Panc1 (cell line): Measurements from ENCODE around the gene ZDHHC14. TPM values are rescaled to one million over a fixed set of nuclear protein-coding genes. Genes with fewer than 3 reads are reported as not detected.

ENCODE experiments used
- ATAC-seq: fragments of 200-7000 bp; cut with Tn5 transposase; 2 replicates; pipeline ENCODE4 v1.9.1; 2020; ENCODE audit warnings: mild to moderate bottlenecking, moderate library complexity
- BruUV-seq: library from RNA; stranded (reverse); fragments of 400-500 nt; replicated peaks from 2 replicates; lab custom pipeline; 2021; lab: Mats Ljungman, UMichigan
- CTCF ChIA-PET: fragments of 300-600 bp; sonication (Branson Sonifier 250); formaldehyde crosslinking; loops from one replicate; lab custom pipeline; 2022; ENCODE audit warnings: antibody characterized with exemption; lab: Charles Lee
- POLR2A ChIA-PET: fragments of 300-600 bp; sonication (Branson Sonifier 250); formaldehyde crosslinking; loops from one replicate; lab custom pipeline; 2022; ENCODE audit warnings: antibody characterized with exemption; lab: Charles Lee
- DNase-seq: peaks from one replicate; pipeline ENCODE4 v3.0.0-alpha.2; 2010; ENCODE audit warnings: low read depth, low spot score
- H3K27ac ChIP-seq: 2 replicates; pipeline ENCODE4 v1.5.1; 2011; ENCODE audit warnings: mild to moderate bottlenecking, low read length, inconsistent platforms
- H3K27me3 ChIP-seq: fragments of 200-500 bp; sonication (Bioruptor generic); 2 replicates; pipeline ENCODE4 v1.6.0; 2014; ENCODE audit warnings: low read length, inconsistent platforms; ENCODE audit not compliant: control insufficient read depth, insufficient read depth
- H3K36me3 ChIP-seq: fragments of 200-500 bp; sonication (Bioruptor generic); 2 replicates; pipeline ENCODE4 v1.5.1; 2014; ENCODE audit warnings: inconsistent platforms, mild to moderate bottlenecking, low read length, moderate library complexity; ENCODE audit not compliant: control insufficient read depth, insufficient read depth
- H3K4me1 ChIP-seq: 2 replicates; pipeline ENCODE4 v1.5.1; 2011; ENCODE audit warnings: inconsistent platforms, mild to moderate bottlenecking, low read length, moderate library complexity; ENCODE audit not compliant: control insufficient read depth, insufficient read depth
- H3K4me3 ChIP-seq, 2 experiments: 2 replicates each; pipeline ENCODE4 v1.5.1; 2011 to 2012; ENCODE audit warnings: low read depth in 2 of 2, low read length in 2 of 2, mild to moderate bottlenecking in 2 of 2, inconsistent platforms in 1 of 2, moderate library complexity in 1 of 2
- H3K9me3 ChIP-seq: fragments of 200-500 bp; sonication (Bioruptor generic); 2 replicates; pipeline ENCODE4 v1.5.1; 2014; ENCODE audit warnings: low read depth, mild to moderate bottlenecking, inconsistent platforms, low read length, moderate library complexity; ENCODE audit not compliant: control insufficient read depth, insufficient read depth
- POLR2AphosphoS5 ChIP-seq: IDR thresholded peaks from 2 replicates; pipeline ENCODE4 v1.6.1; 2012; ENCODE audit warnings: mild to moderate bottlenecking, low read depth, low read length, moderate library complexity
- SIN3A ChIP-seq: IDR thresholded peaks from 2 replicates; pipeline ENCODE4 v1.6.1; 2012; ENCODE audit warnings: low read depth, mild to moderate bottlenecking, low read length, moderate library complexity, borderline replicate concordance; ENCODE audit not compliant: insufficient read depth
- TCF7L2 ChIP-seq: IDR thresholded peaks from 2 replicates; pipeline ENCODE4 v1.6.1; 2011; ENCODE audit warnings: mild to moderate bottlenecking, low read depth, low read length, inconsistent platforms
- in situ Hi-C: cut with HindIII; loops from 2 replicates; pipeline ENCODE4 v1.10.0; 2016; ENCODE audit warnings: low sequenced_read_pairs, low pct_unique_long_range_greater_than_20kb
- intact Hi-C: fragments of 100-400 bp; cut with micrococcal nuclease; formaldehyde crosslinking; loops from one replicate; pipeline ENCODE4 v1.10.0; 2022; ENCODE audit not compliant: unreplicated experiment
- total RNA-seq: library from RNA; stranded (reverse); gene quantifications from one replicate; pipeline ENCODE4 v1.2.1, GENCODE V29; 2021; ENCODE audit not compliant: unreplicated experiment
- TF ChIP-seq, protein P1 (sequence below), 2 experiments: IDR thresholded peaks; 2 replicates each; pipeline ENCODE4 v1.6.1; 2011 to 2012; ENCODE audit warnings: low read depth in 2 of 2, control low read depth in 1 of 2, low read length in 1 of 2, mild to moderate bottlenecking in 1 of 2, moderate library complexity in 1 of 2; ENCODE audit not compliant: insufficient read depth in 1 of 2
- TF ChIP-seq, protein P2 (sequence below): fragments of 450-650 bp; IDR thresholded peaks from 2 replicates; pipeline ENCODE4 v1.5.1; 2017; ENCODE audit warnings: mild to moderate bottlenecking

ZDHHC14 gene
- total RNA-seq, 1 experiment from 2014 or later: 19.9 TPM

DNA sequence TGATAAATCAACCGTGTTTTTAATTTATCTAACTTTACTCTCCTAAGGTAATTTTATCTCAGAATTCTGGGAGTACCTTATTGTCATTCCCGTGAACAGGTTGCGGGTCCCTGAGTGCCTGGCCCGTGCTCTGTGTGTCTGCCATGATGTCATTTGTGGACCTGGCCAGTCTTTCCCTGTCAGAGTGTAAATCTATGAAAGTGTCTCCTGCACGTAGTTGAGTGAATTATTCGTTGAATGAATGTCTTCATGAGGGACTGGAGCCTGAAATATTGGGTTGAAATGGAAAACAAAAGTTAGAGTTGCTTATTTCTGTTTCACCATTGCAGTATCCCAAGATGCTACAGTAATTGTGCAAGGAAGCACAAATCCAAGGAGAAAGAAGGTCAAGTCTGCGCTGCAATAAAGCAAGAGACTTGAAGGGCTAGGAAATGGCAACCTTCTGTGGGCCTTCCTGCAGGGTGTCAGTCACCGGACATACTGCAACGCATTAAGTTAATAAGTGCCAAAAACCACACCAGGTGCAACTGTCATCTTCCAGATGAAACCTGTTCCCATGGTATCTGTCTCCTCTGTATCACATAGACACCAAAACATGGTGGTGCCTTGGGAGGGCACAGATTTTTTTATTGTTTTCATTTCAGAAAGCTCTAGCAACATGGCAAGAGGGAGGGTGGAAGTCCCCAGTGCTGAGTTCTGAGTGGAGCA is 135.5 kb downstream of the ZDHHC14 start:
- no peak for TF ChIP-seq POLR2AphosphoS5
- TF ChIP-seq, protein P1, sequence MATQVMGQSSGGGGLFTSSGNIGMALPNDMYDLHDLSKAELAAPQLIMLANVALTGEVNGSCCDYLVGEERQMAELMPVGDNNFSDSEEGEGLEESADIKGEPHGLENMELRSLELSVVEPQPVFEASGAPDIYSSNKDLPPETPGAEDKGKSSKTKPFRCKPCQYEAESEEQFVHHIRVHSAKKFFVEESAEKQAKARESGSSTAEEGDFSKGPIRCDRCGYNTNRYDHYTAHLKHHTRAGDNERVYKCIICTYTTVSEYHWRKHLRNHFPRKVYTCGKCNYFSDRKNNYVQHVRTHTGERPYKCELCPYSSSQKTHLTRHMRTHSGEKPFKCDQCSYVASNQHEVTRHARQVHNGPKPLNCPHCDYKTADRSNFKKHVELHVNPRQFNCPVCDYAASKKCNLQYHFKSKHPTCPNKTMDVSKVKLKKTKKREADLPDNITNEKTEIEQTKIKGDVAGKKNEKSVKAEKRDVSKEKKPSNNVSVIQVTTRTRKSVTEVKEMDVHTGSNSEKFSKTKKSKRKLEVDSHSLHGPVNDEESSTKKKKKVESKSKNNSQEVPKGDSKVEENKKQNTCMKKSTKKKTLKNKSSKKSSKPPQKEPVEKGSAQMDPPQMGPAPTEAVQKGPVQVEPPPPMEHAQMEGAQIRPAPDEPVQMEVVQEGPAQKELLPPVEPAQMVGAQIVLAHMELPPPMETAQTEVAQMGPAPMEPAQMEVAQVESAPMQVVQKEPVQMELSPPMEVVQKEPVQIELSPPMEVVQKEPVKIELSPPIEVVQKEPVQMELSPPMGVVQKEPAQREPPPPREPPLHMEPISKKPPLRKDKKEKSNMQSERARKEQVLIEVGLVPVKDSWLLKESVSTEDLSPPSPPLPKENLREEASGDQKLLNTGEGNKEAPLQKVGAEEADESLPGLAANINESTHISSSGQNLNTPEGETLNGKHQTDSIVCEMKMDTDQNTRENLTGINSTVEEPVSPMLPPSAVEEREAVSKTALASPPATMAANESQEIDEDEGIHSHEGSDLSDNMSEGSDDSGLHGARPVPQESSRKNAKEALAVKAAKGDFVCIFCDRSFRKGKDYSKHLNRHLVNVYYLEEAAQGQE (IDR thresholded peaks at IDR 0.05; ENCODE audit: insufficient read depth in 1 of 2, low read depth in 2 of 2, low read length in 1 of 2): no peak
- no peak for TF ChIP-seq TCF7L2
- TF ChIP-seq, protein P2, sequence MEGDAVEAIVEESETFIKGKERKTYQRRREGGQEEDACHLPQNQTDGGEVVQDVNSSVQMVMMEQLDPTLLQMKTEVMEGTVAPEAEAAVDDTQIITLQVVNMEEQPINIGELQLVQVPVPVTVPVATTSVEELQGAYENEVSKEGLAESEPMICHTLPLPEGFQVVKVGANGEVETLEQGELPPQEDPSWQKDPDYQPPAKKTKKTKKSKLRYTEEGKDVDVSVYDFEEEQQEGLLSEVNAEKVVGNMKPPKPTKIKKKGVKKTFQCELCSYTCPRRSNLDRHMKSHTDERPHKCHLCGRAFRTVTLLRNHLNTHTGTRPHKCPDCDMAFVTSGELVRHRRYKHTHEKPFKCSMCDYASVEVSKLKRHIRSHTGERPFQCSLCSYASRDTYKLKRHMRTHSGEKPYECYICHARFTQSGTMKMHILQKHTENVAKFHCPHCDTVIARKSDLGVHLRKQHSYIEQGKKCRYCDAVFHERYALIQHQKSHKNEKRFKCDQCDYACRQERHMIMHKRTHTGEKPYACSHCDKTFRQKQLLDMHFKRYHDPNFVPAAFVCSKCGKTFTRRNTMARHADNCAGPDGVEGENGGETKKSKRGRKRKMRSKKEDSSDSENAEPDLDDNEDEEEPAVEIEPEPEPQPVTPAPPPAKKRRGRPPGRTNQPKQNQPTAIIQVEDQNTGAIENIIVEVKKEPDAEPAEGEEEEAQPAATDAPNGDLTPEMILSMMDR: no peak
- TF ChIP-seq SIN3A: no peak

DNA sequence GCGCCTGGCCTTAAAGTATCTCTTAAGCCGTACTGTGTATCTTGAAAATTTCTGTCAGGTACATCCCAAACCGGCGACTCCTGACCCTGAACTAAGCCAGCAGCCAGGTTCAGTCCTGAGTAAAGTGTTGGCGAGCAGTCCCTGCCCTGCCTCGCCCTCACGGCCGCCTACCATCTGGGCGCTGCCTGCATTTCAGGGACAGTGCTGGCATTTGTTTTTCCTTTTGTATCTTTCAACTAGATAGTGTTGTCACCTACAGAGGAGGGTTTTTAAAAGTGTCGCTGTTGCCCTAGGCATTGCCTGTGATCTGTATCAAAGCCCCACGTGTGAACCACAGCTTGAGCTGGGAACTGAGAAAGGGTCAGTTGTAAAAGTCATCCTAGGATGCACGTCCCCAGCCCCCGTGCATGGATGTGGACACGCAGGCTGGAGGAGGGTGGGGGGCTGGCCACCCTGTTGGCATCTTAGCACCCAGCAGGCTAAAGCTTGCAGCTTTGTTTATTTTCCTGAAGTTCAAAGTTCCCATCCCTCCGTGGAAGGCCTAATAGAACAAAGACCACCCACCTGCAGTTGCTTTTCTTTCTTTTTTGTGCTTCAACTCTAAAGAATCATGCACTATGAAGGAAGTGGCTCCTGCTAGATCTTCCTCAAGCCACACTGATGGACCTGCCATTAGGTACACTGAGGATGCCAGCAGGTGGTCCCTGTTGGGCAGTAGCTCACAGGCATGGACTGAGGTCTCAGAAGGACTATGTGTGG is 136.8 kb downstream of the ZDHHC14 start:
- Histone ChIP-seq H3K27me3 (no peaks in the 10 kb centered on the region), H3K9me3 (no peaks in the 10 kb centered on the region), H3K4me3 (no peak overlapping the region), H3K4me1 (peaks cover 10% of the 10 kb centered on the region), H3K36me3 (no peaks in the 10 kb centered on the region), H3K27ac (no peak overlapping the region)
- DNase-seq (no peak), ATAC-seq (no peak)
- BruUV-seq: no TSS peak
- in situ Hi-C loops: no loop called here
- CTCF ChIA-PET: no interaction called here
- intact Hi-C loops: no loop called here
- POLR2A ChIA-PET: no interaction called here
- no peak for TF ChIP-seq POLR2AphosphoS5
- TF ChIP-seq TCF7L2: no peak
- TF ChIP-seq SIN3A: no peak
- TF ChIP-seq, protein P1 (IDR thresholded peaks at IDR 0.05; ENCODE audit: insufficient read depth in 1 of 2, low read depth in 2 of 2, low read length in 1 of 2): no peak
- TF ChIP-seq, protein P2: no peak

More for the DNA sequence above, 135.5 kb downstream of the ZDHHC14 start:
- ATAC-seq: no peak
- no peaks in the 10 kb centered on the region for H3K36me3 ChIP-seq
- H3K4me3 ChIP-seq: no peak overlapping the region
- no peak for DNase-seq
- POLR2A ChIA-PET: no interaction called here
- in situ Hi-C loops: no loop called here
- no peak overlapping the region for H3K27ac ChIP-seq
- BruUV-seq: no TSS peak
- H3K4me1 ChIP-seq: peaks cover 10% of the 10 kb centered on the region
- intact Hi-C loops: no loop called here
- CTCF ChIA-PET: no interaction called here
- H3K27me3 ChIP-seq: no peaks in the 10 kb centered on the region
- no peaks in the 10 kb centered on the region for H3K9me3 ChIP-seq
